Caco-2 (cell line): Measurements from ENCODE around the gene ZNF35. TPM values are rescaled to one million over a fixed set of nuclear protein-coding genes. Genes with fewer than 3 reads are reported as not detected.

ENCODE experiments used
- Bru-seq: library from RNA; stranded (reverse); fragments of 400-500 nt; gene quantifications from one replicate; lab custom pipeline; 2021; lab: Mats Ljungman, UMichigan
- BruChase-seq, 2 experiments: library from RNA; stranded (reverse); fragments of 400-500 nt; gene quantifications; one replicate each; lab custom pipeline; 2021; lab: Mats Ljungman, UMichigan
- BruUV-seq: library from RNA; stranded (reverse); fragments of 400-500 nt; replicated peaks from 2 replicates; lab custom pipeline; 2021; lab: Mats Ljungman, UMichigan
- CTCF ChIA-PET: fragments of 300-600 bp; sonication (Branson Sonifier 250); formaldehyde crosslinking; loops from one replicate; lab custom pipeline; 2022; ENCODE audit warnings: antibody characterized with exemption; lab: Charles Lee
- POLR2A ChIA-PET: fragments of 300-600 bp; sonication (Branson Sonifier 250); formaldehyde crosslinking; loops from one replicate; lab custom pipeline; 2022; ENCODE audit warnings: antibody characterized with exemption; lab: Charles Lee
- DNase-seq, 2 experiments: peaks; one replicate each; pipeline versions ENCODE4 v3.0.0 to v3.0.0-alpha.2; 2020 to 2022
- H3K27me3 ChIP-seq: replicated peaks from 2 replicates; pipeline ENCODE4 v1.6.0; 2011; ENCODE audit warnings: low read length; ENCODE audit not compliant: control insufficient read depth, insufficient read depth
- H3K36me3 ChIP-seq: 2 replicates; pipeline ENCODE4 v1.5.1; 2011; ENCODE audit warnings: low read length; ENCODE audit not compliant: control insufficient read depth, insufficient read depth
- H3K4me1 ChIP-seq: fragments of 250-450 bp; sonication (Bioruptor Pico); 2 replicates; pipeline ENCODE4 v1.5.1; 2020; ENCODE audit warnings: mild to moderate bottlenecking
- H3K4me3 ChIP-seq: 2 replicates; pipeline ENCODE4 v1.5.1; 2011; ENCODE audit warnings: low read depth, mild to moderate bottlenecking, control low read depth, low read length
- H3K9me3 ChIP-seq: fragments of 250-450 bp; sonication (Bioruptor Pico); 2 replicates; pipeline ENCODE4 v1.5.1; 2020; ENCODE audit warnings: mild to moderate bottlenecking, moderate library complexity
- H3K27ac Mint-ChIP-seq: one replicate; pipeline ENCODE4 v1.8.0; 2022; ENCODE audit warnings: mixed read lengths; ENCODE audit not compliant: unreplicated experiment
- H3K27me3 Mint-ChIP-seq: one replicate; pipeline ENCODE4 v1.8.0; 2022; ENCODE audit warnings: mixed read lengths; ENCODE audit not compliant: insufficient read depth, unreplicated experiment
- H3K36me3 Mint-ChIP-seq: one replicate; pipeline ENCODE4 v1.8.0; 2022; ENCODE audit warnings: mild to moderate bottlenecking, mixed read lengths; ENCODE audit not compliant: insufficient read depth, unreplicated experiment
- H3K4me1 Mint-ChIP-seq: one replicate; pipeline ENCODE4 v1.8.0; 2022; ENCODE audit warnings: low read depth, mixed read lengths; ENCODE audit not compliant: unreplicated experiment
- H3K4me3 Mint-ChIP-seq: one replicate; pipeline ENCODE4 v1.8.0; 2022; ENCODE audit warnings: mild to moderate bottlenecking, moderate library complexity, mixed read lengths; ENCODE audit not compliant: unreplicated experiment
- H3K9me3 Mint-ChIP-seq: one replicate; pipeline ENCODE4 v1.8.0; 2022; ENCODE audit warnings: mixed read lengths; ENCODE audit not compliant: unreplicated experiment
- intact Hi-C: fragments of 100-400 bp; cut with micrococcal nuclease; formaldehyde crosslinking; loops from one replicate; pipeline ENCODE4 v1.10.0; 2022; ENCODE audit not compliant: unreplicated experiment
- long read RNA-seq: library from polyadenylated mRNA; stranded (forward); transcript quantifications from one replicate; pipeline ENCODE4 v2.0.0, GENCODE V29; 2022
- total RNA-seq: library from RNA; stranded (reverse); gene quantifications from 2 replicates; pipeline ENCODE4 v1.2.3, GENCODE V29; 2022
- TF ChIP-seq, protein P1 (sequence below), 2 experiments: fragments of 200-600 bp in 1 of 2; IDR thresholded peaks; 1 replicate in 1 of 2; 2 replicates in 1 of 2; pipeline versions ENCODE4 v1.5.1 to v1.8.0; 2011 to 2022; ENCODE audit warnings: antibody characterized with exemption in 1 of 2, control low read depth in 1 of 2, inconsistent platforms in 1 of 2, low read depth in 1 of 2, low read length in 1 of 2, mild to moderate bottlenecking in 1 of 2, moderate library complexity in 1 of 2; ENCODE audit not compliant: insufficient read depth in 1 of 2, severe bottlenecking in 1 of 2, unreplicated experiment in 1 of 2

ZNF35 gene
- 12.0 and 14.7 TPM in 2 replicates for total RNA-seq
- percentile 83 among the genes with signal in this experiment for Bru-seq, nascent RNA
- percentile 85 among the genes with signal in this experiment for BruChase-seq, experiment 1, labeled RNA remaining after a 2-hour chase
- BruChase-seq, experiment 2, labeled RNA remaining after a 6-hour chase: percentile 74 among the genes with signal in this experiment
- long read RNA-seq, partial matches to known transcripts: 0 of 9 reads
- long read RNA-seq, other reads (novel, unspliced or antisense): 2 of 9 reads

DNA sequence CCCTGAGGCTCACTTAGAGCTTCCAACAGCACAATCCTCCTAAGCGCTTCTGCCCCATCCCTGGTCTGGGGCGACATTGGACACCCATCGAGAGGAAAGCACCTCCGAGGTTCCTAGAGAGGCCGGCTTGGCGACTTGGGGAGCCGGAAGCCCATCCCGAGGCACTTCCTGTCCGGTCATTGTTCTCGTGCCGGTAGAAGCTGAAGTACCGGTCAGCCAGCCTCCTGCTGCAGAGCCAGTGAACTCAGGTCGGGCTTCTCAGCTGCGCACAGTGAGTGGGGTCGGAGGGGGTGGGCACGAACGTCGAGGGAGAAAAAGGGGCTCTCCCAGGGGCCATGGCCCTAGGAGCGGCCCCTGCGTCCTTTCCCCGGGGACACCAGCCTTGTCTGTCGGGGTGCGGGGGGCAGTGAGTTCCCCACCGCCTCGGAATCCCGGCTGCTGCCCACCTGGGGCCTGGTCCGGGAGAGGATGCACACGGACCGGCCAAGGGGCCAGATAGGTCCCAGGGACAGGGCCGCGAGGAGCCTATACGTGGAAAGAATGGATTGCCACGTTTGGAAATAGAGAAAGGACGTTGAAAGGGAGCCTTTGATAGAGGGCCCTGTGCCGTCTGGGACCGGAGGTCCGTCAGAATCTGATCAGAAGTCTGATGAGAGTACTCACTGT, at the start of gene ZNF35:
TSS of gene ZNF35 (plus strand) at position 169 of the 666 bp plus-strand sequence. CDS start 2,336 bp downstream, outside the sequence.
- TF ChIP-seq, protein P1, sequence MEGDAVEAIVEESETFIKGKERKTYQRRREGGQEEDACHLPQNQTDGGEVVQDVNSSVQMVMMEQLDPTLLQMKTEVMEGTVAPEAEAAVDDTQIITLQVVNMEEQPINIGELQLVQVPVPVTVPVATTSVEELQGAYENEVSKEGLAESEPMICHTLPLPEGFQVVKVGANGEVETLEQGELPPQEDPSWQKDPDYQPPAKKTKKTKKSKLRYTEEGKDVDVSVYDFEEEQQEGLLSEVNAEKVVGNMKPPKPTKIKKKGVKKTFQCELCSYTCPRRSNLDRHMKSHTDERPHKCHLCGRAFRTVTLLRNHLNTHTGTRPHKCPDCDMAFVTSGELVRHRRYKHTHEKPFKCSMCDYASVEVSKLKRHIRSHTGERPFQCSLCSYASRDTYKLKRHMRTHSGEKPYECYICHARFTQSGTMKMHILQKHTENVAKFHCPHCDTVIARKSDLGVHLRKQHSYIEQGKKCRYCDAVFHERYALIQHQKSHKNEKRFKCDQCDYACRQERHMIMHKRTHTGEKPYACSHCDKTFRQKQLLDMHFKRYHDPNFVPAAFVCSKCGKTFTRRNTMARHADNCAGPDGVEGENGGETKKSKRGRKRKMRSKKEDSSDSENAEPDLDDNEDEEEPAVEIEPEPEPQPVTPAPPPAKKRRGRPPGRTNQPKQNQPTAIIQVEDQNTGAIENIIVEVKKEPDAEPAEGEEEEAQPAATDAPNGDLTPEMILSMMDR (IDR thresholded peaks at IDR 0.05; ENCODE audit: insufficient read depth in 1 of 2, low read depth in 1 of 2, low read length in 1 of 2, severe bottlenecking in 1 of 2, unreplicated experiment in 1 of 2): no peak
- Mint-ChIP-seq H3K36me3 (peaks cover 34% of the 10 kb centered on the region), H3K4me3 (peak within 1 kb of the TSS; percentile 86), H3K27ac (peak within 1 kb of the TSS; percentile 87), H3K4me1 (no peaks in the 10 kb centered on the region), H3K27me3 (no peaks in the 10 kb centered on the region), H3K9me3 (no peaks in the 10 kb centered on the region)
- intact Hi-C loops: loop anchor here (1.0 kb wide), 2 partner anchors 24 to 325 kb away; no protein-coding TSS in a partner anchor
- Histone ChIP-seq H3K9me3 (no peaks in the 10 kb centered on the region; the same call in 1 of the 2 replicates), H3K36me3 (no peaks in the 10 kb centered on the region; the same call in none of the 2 replicates), H3K4me3 (peak within 1 kb of the TSS; percentile 64), H3K27me3 (no peaks in the 10 kb centered on the region), H3K4me1 (no peaks in the 10 kb centered on the region)
- TSS peak; percentile 54 for BruUV-seq
- peak; percentile 90 to 92 for DNase-seq
- CTCF ChIA-PET: no interaction called here
- POLR2A ChIA-PET: interaction anchor here (0.6 to 0.8 kb wide), 2 partner anchors 10 to 548 kb away, joined by 4 read pairs; no protein-coding TSS in a partner anchor

DNA sequence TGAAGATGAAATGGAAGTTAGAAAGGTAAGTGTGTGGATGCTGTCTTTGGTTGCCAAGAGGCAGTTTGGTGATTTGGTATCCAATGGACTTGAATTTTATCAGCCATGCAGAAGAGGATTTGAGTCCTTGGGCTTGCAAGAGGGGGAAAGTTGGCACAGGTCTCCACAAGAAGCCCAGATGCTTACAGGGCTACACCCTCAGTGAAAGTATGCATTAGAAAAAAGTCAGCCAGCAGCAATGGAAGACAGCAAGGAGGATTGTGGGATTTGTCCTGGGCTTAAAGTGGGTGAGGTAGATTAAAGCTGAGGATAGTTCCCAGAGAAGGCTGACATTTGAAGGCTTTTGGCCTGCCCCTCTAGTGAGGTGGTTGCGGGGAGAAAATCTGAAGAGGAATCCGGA, 46.8 kb upstream of the ZNF35 start:
- Histone ChIP-seq H3K27me3 (no peaks in the 10 kb centered on the region), H3K9me3 (no peaks in the 10 kb centered on the region), H3K4me3 (no peak overlapping the region), H3K36me3 (no peaks in the 10 kb centered on the region), H3K4me1 (no peaks in the 10 kb centered on the region)
- H3K9me3 Mint-ChIP-seq: no peaks in the 10 kb centered on the region
- peaks cover under 1% of the 10 kb centered on the region for H3K27me3 Mint-ChIP-seq
- H3K4me1 Mint-ChIP-seq: no peaks in the 10 kb centered on the region
- POLR2A ChIA-PET: no interaction called here
- no peak overlapping the region for H3K27ac Mint-ChIP-seq
- H3K4me3 Mint-ChIP-seq: no peak overlapping the region
- H3K36me3 Mint-ChIP-seq: no peaks in the 10 kb centered on the region
- TF ChIP-seq, protein P1 (IDR thresholded peaks at IDR 0.05; ENCODE audit: insufficient read depth in 1 of 2, low read depth in 1 of 2, low read length in 1 of 2, severe bottlenecking in 1 of 2, unreplicated experiment in 1 of 2): no peak
- DNase-seq: no peak
- CTCF ChIA-PET: no interaction called here
- no TSS peak for BruUV-seq
- intact Hi-C loops: no loop called here

DNA sequence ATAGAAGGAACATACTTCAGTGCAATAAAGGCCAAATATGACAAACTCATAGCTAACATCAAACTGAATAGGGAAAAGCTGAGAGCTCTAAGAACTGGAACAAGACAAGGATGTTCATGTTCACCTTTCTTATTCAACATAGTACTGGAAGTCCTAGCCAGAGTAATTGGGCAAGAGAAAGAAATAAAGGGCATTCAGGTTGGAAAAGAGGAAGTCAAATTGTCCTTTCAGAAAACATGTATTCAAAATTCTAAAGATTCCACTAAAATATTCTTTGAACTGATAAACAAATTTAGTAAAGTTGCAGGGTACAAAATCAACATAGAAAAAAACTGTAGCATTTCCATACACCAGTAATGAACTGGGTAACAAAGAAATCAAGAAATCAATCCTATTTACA, 35.9 kb upstream of the ZNF35 start:
- Mint-ChIP-seq H3K4me1 (no peaks in the 10 kb centered on the region), H3K9me3 (no peaks in the 10 kb centered on the region), H3K27ac (no peak overlapping the region), H3K36me3 (no peaks in the 10 kb centered on the region), H3K4me3 (no peak overlapping the region), H3K27me3 (peaks cover 14% of the 10 kb centered on the region)
- DNase-seq: no peak
- Histone ChIP-seq H3K4me3 (no peak overlapping the region), H3K4me1 (no peaks in the 10 kb centered on the region), H3K9me3 (no peaks in the 10 kb centered on the region; the same call in 1 of the 2 replicates), H3K27me3 (no peaks in the 10 kb centered on the region), H3K36me3 (no peaks in the 10 kb centered on the region)
- TF ChIP-seq, protein P1 (IDR thresholded peaks at IDR 0.05; ENCODE audit: insufficient read depth in 1 of 2, low read depth in 1 of 2, low read length in 1 of 2, severe bottlenecking in 1 of 2, unreplicated experiment in 1 of 2): no peak
- intact Hi-C loops: no loop called here
- POLR2A ChIA-PET: no interaction called here
- BruUV-seq: no TSS peak
- CTCF ChIA-PET: no interaction called here
